Panc1 (cell line): Measurements from ENCODE around the gene EHMT2.

Experiments used
- CTCF ChIP-seq: fragments of 450-650 bp; IDR thresholded peaks from 2 replicates; pipeline ENCODE4 v1.5.1; 2017; ENCODE audit warnings: mild to moderate bottlenecking
- POLR2AphosphoS5 ChIP-seq: IDR thresholded peaks from 2 replicates; pipeline ENCODE4 v1.6.1; 2012; ENCODE audit warnings: mild to moderate bottlenecking, low read depth, low read length, moderate library complexity
- REST ChIP-seq, 2 experiments: IDR thresholded peaks; 2 replicates each; pipeline ENCODE4 v1.6.1; 2011 to 2012; ENCODE audit warnings: low read depth in 2 of 2, control low read depth in 1 of 2, low read length in 1 of 2, mild to moderate bottlenecking in 1 of 2, moderate library complexity in 1 of 2; ENCODE audit not compliant: insufficient read depth in 1 of 2
- SIN3A ChIP-seq: IDR thresholded peaks from 2 replicates; pipeline ENCODE4 v1.6.1; 2012; ENCODE audit warnings: low read depth, mild to moderate bottlenecking, low read length, moderate library complexity, borderline replicate concordance; ENCODE audit not compliant: insufficient read depth
- TCF7L2 ChIP-seq: IDR thresholded peaks from 2 replicates; pipeline ENCODE4 v1.6.1; 2011; ENCODE audit warnings: mild to moderate bottlenecking, low read depth, low read length, inconsistent platforms

- TF ChIP-seq CTCF (no peak), POLR2AphosphoS5 (no peak), REST (IDR thresholded peaks at IDR 0.05; ENCODE audit: insufficient read depth in 1 of 2, low read depth in 2 of 2, low read length in 1 of 2) (no peak), SIN3A (no peak), TCF7L2 (no peak)
Measured at GRCh38 chr6:31886541-31886991, 10.9 kb downstream of the EHMT2 start.
